ENCODE data around the gene EMX1. TPM values are rescaled to one million over a fixed set of nuclear protein-coding genes. Genes with fewer than 3 reads are reported as not detected.
A peak's percentile ranks its signal among the peaks of the same experiment; 100 is the strongest.

The EMX1 gene
- total RNA-seq, 4 donors from 2014 or later = 0.38 to 4.0 TPM; not detected in 2

GRCh38 chr2:72973566-72974435 is 56.5 kb downstream of the EMX1 start:
- no peak for TF ChIP-seq CTCF (IDR thresholded peaks at IDR 0.05)
- DNase-seq (ENCODE audit: low spot score) (no peak), ATAC-seq (ENCODE audit: low FRiP score) (no peak)

GRCh38 chr2:72974436-72974754 is 57.1 kb downstream of the EMX1 start:
- DNase-seq (ENCODE audit: low spot score) (no peak), ATAC-seq (ENCODE audit: low FRiP score) (no peak)
- no peak for TF ChIP-seq CTCF (IDR thresholded peaks at IDR 0.05)

GRCh38 chr2:72975017-72975416 is 57.7 kb downstream of the EMX1 start:
- no peak for TF ChIP-seq CTCF (IDR thresholded peaks at IDR 0.05)
- DNase-seq (ENCODE audit: low spot score) (no peak), ATAC-seq (ENCODE audit: low FRiP score) (no peak)

- TF ChIP-seq CTCF (IDR thresholded peaks at IDR 0.05) = no peak
- DNase-seq (ENCODE audit: low spot score) = no peak
- ATAC-seq (ENCODE audit: low FRiP score) = no peak
These were observed 62.6 kb downstream of the EMX1 start for GRCh38 chr2:72979896-72980295.

- no peak for TF ChIP-seq CTCF (IDR thresholded peaks at IDR 0.05)
- DNase-seq (ENCODE audit: low spot score) (no peak), ATAC-seq (ENCODE audit: low FRiP score) (peak; percentile 43)
These were observed 63.4 kb downstream of the EMX1 start for GRCh38 chr2:72980535-72981217.

- no peak for ATAC-seq (ENCODE audit: low FRiP score)
- no peak for TF ChIP-seq CTCF (IDR thresholded peaks at IDR 0.05)
- DNase-seq (ENCODE audit: low spot score) = no peak
These were observed 64.2 kb downstream of the EMX1 start for GRCh38 chr2:72981536-72981935.

GRCh38 chr2:72982219-72982618 is 64.9 kb downstream of the EMX1 start:
- ATAC-seq (ENCODE audit: low FRiP score) (no peak), DNase-seq (ENCODE audit: low spot score) (no peak)
- TF ChIP-seq CTCF (IDR thresholded peaks at IDR 0.05) = no peak
